NCI-H2081 treated with DMSO at 0.1 percent for 48 hours (cell line): ENCODE results near the gene RUVBL2.
"Not testable (repeated sequence)": the region's sequence is repeated elsewhere in the genome, so short reads cannot be mapped to it uniquely, and the experiment has no call there.

Source experiments
- DNase-seq: peaks from one replicate; lab custom pipeline; 2025; lab: John Stamatoyannopoulos, UW

RUVBL2 gene

DNA sequence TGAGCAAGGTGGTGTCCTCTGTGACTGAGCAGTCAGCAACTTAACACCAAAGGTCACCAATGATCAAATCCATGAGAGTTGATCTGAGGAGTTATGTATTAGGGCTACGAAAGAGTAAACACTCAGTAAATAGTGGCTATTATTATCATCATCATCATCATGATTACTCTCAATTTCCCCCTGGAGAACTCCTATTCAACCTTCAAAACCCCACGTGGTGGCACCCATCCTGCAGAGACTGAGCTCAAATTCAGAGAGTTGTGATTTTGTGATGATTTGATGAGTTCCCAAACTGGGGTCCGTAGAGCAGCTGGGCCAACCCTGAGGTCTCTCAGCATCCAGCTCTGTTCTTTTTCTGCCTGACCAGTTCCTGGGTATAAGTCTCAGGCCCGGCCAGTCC, 56.1 kb downstream of the RUVBL2 start:
- DNase-seq: not testable (repeated sequence)

DNA sequence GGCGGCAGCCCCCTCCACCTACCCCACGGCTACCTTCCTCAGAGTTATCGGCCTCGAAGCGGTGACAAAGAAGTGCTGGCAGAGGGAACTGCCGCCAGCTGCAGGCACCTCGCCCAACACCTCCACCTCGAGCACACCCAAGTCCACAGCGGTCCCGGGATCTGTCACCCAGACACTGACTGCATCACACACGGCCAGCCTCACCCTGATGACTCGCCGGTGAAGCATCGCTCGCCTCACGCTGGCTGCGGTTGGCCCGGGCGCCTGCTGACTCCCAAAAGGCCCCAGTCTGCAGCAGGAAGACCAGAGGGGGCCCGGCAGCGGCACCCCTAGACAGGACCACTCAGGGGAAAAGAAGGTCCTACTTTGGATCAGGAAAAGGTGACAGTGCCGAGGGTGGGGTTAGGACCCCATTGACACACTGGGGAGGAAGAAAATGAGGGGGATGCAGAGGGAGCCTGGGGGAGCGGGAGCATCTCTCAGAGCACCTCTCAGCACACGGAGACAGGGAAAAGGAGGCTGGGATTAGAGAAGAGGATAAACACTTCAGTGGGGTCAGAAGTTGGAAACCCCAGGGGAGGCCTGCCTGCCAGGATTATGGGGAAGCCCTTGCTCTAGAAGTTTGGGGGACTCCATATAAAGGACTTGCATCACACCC, 56.8 kb downstream of the RUVBL2 start:
- not testable (repeated sequence) for DNase-seq

DNA sequence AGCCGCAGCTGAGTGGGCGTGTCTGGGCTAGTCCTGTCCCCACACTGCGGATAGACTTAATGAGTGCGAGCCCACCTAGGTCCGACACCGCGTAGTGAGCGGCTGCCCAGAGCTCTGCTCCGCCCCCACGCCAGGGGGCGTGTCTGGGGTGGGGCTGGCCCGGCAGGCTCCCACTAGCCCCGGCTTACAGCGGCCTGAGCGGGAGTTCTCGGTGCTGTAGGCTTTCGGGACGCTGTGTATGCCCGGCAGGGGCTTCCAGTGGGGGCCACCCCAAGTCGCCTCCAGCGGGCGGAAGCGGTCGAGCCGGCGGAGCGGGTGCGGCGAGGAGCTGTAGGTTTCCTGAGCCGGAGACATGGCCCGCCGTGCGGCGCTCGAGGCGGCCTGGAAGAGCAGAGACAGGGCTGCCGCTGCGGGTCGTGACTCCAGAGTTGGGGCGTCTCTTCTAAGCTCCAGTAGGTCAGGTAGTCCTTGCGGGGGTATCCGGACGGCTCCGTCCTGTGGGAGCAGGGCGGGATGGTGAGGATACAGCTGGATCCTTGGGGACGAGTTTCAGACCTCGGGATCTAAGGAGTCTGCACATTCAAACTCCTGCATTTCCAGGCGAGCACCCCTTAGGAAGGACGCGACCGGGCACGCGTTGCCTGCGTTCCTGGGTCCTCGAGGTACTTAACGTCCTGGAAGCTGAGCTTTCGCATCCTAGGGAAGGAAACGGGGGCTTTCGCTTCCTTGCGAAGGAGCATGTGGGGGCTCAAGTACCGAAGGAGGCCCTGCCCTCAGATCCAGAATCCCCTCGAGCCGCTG, 62.6 kb downstream of the RUVBL2 start:
- no peak for DNase-seq

DNA sequence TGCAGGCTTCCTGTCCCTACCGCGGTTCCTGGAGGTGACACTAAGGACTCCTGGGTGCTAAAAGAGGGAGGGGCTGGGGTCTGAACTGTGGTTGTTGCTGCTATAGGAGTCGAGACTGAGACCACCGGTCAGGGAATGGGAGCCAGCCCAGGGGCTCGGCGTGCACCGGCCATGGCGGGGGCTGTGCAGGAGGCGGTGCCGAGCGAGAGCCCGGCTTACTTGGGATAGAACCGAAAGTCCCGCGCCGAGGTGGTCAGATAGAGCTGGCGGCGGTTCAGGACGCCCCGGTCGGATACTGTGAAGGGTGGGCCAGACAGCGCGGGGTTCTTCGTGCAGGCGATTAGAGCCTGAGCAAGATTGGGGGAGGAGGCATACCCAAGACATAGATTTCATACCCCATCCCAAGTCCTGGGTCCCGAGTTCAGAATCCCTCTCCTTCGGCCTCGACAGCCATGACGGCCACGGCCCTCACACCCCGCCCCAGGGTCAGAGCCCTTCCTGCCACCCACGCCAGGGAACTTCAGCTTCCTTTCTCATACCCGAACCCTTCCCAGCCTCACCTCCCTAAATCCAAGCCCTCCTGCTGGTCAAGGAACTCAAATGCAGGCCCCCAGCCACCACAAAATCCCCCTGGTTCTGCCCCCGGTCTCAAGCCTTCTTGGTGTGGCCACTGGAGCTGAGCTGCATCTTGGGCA, 63.4 kb downstream of the RUVBL2 start:
- DNase-seq: not testable (repeated sequence)

DNA sequence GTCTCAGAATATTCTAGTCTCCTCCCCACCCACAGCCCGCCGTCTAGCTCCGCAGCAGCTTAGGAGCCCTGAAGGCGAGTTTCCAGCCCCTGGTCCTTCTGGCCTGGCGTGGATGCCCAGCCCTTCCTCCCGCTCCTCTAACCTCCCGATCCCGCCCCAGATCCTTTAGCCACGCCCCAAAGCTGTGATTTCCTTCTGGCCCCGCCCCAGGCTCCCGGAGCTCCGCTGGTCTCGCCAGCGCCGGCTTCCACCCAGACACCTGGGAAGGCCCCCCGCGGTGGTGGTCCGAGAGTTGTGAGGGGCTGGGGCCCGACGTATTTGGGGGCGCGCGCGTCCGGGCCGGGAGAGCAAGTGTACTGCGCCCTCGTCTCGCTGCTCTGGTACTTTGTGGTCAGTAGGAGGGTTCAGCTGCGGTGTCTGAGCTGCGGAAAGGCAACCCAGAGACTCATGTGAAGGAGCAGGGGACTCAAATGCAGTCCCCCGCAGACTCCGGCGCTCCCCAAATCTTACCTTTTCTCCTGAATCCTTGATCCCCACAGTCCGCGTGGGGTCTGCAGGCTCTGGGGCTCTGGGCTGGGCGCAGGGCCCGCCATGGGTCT, 64.0 kb downstream of the RUVBL2 start, which contains the start of gene CGB7:
Gene CGB7 (minus strand): TSS at position 114 of the 599 bp plus-strand sequence. CDS start 2,374 bp downstream, outside the sequence.
- no peak for DNase-seq

DNA sequence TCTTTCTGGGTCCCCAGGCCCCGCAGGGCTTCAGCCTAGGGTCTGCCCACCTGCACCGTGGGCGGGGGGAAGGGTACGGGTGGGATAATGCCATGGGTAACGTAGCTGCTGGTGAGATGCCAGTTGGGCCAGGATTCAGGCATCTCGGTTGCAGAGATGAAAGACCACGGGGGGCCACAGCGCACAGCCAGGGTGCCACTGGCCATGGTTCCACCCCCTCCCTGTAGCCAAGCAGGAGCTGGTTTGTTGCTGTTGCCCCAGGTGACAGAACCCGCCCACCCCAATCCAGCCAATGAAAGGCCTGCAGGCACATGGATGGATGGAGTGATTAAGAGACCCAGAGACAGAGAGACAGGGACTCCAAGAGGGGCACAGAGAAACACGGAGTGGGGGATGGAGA, 64.9 kb downstream of the RUVBL2 start:
- no peak for DNase-seq

DNA sequence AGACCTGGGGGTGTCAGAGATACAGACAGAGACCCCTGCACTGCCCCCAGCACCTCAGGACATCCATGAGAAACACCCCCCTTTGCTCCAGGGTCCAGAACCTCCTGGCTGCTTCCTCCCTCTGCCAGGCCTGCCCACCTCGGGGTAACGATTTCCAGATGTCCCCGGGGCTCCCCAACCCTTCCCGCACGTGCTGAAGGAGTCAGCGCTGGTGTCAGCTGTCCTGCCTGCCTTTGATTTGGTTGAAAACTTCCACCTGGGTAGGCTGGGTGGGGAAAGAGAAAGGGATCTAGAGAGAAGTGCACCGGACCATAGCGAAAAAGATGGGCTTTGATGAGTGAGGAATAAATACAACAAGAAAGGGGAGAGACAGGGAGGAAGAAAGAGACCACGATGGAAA, 65.4 kb downstream of the RUVBL2 start:
- no peak for DNase-seq

DNA sequence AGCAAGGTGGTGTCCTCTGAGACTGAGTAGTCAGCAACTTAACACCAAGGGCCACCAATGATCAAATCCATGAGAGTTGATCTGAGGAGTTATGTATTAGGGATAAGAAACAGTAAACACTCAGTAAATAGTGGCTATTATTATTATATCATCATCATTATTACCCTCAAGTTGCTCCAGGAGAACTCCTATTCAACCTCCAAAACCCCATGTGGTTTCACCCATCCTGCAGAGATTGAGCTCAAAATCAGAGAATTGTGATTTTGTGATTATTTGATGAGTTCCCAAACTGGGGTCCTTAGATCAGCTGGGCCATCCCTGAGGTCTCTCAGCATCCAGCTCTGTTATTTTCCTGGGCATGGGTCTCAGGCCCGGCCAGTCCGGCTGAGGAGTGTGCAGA, 67.3 kb downstream of the RUVBL2 start:
- no peak for DNase-seq

DNA sequence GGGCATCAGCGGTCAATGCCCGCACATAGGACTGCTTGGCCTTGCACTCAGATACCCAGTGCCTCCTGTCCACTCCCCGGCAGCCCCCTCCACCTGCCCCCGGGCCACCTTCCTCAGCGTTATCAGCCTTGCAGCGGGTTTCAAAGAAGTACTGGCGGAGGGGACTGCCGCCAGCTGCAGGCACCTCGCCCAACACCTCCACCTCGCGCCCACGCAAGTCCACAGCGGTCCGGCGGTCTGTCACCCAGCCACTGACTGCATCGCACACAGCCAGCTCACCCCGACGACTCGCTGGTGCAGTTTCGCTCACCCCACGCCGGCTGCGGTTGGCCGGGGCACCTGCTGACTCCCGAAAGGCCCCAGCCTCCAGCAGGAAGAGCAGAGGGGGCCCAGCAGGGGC, 67.8 kb downstream of the RUVBL2 start:
- DNase-seq: no peak

DNA sequence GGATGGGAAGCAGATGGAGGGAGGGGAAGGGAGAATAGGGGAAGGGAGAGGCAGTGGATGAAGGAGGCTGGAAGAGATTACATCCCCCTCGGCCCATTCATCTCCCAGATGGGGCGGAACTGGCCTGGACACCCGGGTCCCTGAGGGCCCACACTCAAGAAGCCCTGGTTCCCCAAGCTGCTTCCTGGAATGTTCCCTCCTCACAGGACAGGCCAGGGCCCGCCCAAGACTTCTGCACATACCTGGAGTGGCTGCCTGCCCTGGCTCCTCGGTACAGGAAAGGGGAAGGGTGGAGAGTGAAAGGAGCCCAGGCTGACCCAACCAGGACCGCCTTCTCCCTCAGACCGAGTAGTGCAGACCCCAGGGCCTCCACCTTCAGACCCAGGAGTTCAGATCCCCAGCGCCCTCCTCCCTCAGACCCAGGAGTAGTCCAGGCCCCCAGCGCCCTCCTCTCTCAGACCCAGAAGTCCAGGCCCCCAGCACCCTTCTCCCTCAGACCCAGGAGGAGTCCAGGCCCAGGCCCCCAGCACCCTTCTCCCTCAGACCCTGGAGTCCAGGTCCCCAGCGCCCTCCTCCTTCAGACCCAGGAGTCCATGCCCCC, 70.4 kb downstream of the RUVBL2 start:
- DNase-seq: no peak

DNA sequence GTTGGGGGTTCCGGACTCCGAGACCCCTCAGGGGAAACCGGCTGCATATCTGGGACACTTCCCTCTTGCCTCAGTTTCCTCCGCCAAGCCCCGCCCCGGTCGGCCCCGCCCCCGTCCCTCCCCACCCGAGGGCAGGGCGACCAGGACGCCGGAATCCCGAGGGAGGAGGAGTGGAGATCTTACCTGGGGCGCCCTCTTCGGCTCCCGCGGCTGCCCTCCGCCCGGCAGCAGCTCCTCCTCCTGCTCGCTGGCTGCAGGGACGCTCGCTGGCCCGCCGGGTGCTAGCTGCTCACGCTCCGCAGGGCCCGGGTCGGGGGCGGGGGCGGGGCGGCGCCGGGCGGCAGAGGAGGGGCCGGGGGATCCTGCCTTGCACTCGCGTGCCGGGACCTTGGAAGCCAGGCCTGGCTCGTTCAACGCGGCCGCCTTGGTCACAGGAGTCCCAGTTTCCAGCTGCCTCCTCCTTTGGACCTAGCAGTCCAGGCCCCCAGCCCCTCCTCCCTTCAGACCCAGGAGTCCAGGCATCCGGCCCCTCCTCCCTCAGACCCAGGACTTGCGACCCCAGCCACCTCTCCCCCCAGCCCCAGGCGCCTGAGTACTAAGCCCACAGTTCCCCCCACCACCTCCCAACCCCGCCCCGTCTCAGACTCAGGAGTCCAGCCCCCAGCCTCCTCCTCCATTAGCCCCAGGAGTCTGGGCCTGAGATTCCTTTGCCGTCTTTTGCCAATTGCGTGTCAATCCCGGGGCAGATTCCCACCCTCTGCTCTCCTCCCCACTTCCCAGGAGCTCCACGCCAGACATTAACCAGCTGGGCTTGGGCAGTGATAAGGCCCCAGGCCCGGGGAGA, 71.3 kb downstream of the RUVBL2 start, which contains the start of gene NTF4:
Gene NTF4 (minus strand): TSS at position 51 of the 844 bp plus-strand sequence. CDS start 2,821 bp downstream, outside the sequence.
- no peak for DNase-seq
